Peyer's patch (tissue), 4 donors: ENCODE measurements around the gene UROC1.

Experiments used
- CTCF ChIP-seq, 6 experiments: fragments of 450-650 bp in 4 of 6; fragments of 200-600 bp in 2 of 6; sonication (generic) in 1 of 6; IDR thresholded peaks; one replicate each; pipeline ENCODE4 v1.5.1; 2017 to 2019; ENCODE audit warnings: antibody characterized with exemption in 6 of 6, mild to moderate bottlenecking in 3 of 6, moderate library complexity in 1 of 6
- POLR2A ChIP-seq, 2 donors: fragments of 450-650 bp; IDR thresholded peaks; one replicate each; pipeline ENCODE4 v1.5.1; 2017; ENCODE audit warnings: antibody characterized with exemption in 2 of 2, mild to moderate bottlenecking in 2 of 2, moderate library complexity in 2 of 2

GRCh38 chr3:126454025-126454424 is 63.5 kb downstream of the UROC1 start:
- TF ChIP-seq CTCF (IDR thresholded peaks at IDR 0.05) (no peak), POLR2A (IDR thresholded peaks at IDR 0.05) (no peak)
